ENCODE results near the gene TBX3.

GRCh38 chr12:114680604-114681069 is 3.3 kb downstream of the TBX3 start:
- TF ChIP-seq, protein P1, sequence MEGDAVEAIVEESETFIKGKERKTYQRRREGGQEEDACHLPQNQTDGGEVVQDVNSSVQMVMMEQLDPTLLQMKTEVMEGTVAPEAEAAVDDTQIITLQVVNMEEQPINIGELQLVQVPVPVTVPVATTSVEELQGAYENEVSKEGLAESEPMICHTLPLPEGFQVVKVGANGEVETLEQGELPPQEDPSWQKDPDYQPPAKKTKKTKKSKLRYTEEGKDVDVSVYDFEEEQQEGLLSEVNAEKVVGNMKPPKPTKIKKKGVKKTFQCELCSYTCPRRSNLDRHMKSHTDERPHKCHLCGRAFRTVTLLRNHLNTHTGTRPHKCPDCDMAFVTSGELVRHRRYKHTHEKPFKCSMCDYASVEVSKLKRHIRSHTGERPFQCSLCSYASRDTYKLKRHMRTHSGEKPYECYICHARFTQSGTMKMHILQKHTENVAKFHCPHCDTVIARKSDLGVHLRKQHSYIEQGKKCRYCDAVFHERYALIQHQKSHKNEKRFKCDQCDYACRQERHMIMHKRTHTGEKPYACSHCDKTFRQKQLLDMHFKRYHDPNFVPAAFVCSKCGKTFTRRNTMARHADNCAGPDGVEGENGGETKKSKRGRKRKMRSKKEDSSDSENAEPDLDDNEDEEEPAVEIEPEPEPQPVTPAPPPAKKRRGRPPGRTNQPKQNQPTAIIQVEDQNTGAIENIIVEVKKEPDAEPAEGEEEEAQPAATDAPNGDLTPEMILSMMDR (IDR thresholded peaks at IDR 0.05; ENCODE audit: insufficient read depth, low read depth, low read length): no peak
- TF ChIP-seq EZH2 (IDR thresholded peaks at IDR 0.05; ENCODE audit: insufficient read depth, low read length): no peak
